ENCODE measurements around the gene CLEC2D. TPM values are rescaled to one million over a fixed set of nuclear protein-coding genes. Genes with fewer than 3 reads are reported as not detected.
"Not testable (repeated sequence)": the region's sequence is repeated elsewhere in the genome, so short reads cannot be mapped to it uniquely, and the experiment has no call there.

CLEC2D gene
- total RNA-seq, 1 donor from 2014 or later: 18.9 TPM

DNA sequence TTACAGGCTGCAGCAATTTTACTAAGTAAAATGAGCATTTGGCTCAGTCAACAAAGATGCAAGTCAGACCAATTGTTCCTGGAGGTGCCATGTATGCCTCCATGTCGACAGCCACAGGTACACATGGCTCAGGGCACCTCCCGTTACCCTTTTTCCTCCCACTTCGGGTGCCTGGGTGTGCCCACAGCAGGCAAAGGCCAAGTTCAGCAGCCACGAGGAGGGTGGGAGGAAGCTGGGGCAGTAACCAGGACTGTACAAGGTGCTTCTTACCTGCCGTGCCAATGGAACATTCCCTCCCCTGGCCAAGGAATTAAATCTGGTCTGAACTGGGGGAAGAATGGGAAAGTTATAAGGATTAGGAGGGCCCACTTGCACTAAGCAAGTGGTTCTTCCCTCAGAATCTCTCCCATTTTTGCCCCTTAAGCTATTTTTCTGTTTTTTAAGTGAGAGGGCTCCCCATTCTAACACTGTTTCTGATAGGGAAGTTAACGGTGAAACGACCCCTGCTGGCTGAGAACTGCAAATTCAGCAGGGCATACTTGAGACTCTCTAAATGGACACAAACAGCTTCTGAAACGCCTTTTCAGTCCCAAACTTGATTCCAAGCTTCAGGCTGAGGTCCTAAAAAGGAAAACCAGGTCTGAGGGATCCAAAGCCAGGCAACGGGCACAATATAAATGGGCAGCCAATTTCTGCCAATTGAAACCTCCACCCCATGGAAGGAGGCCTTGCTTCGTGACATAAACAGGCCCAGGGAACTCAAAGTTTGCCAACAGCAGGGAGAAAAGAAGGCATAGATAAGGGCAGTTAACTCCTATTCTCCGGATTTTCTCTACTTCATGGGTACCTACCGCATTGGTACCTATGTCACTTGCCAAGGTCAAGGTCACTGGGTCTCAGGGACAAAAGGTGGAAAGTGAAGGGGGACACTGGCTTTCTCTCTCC lies 38.6 kb downstream of the CLEC2D start:
- Mint-ChIP-seq H3K27me3 (ENCODE audit: unreplicated experiment) (peaks cover 2% of the 10 kb centered on the region), H3K27ac (ENCODE audit: unreplicated experiment) (no peak overlapping the region), H3K9me3 (ENCODE audit: unreplicated experiment) (no peaks in the 10 kb centered on the region), H3K4me1 (ENCODE audit: unreplicated experiment) (peaks cover 5% of the 10 kb centered on the region), H3K36me3 (ENCODE audit: low read depth, unreplicated experiment) (no peaks in the 10 kb centered on the region), H3K4me3 (ENCODE audit: unreplicated experiment) (no peak overlapping the region)
- peak; percentile 48 for DNase-seq (ENCODE audit: low spot score)
- TF ChIP-seq, protein P1, sequence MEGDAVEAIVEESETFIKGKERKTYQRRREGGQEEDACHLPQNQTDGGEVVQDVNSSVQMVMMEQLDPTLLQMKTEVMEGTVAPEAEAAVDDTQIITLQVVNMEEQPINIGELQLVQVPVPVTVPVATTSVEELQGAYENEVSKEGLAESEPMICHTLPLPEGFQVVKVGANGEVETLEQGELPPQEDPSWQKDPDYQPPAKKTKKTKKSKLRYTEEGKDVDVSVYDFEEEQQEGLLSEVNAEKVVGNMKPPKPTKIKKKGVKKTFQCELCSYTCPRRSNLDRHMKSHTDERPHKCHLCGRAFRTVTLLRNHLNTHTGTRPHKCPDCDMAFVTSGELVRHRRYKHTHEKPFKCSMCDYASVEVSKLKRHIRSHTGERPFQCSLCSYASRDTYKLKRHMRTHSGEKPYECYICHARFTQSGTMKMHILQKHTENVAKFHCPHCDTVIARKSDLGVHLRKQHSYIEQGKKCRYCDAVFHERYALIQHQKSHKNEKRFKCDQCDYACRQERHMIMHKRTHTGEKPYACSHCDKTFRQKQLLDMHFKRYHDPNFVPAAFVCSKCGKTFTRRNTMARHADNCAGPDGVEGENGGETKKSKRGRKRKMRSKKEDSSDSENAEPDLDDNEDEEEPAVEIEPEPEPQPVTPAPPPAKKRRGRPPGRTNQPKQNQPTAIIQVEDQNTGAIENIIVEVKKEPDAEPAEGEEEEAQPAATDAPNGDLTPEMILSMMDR (IDR thresholded peaks at IDR 0.05; ENCODE audit: unreplicated experiment): peak; percentile 80

DNA sequence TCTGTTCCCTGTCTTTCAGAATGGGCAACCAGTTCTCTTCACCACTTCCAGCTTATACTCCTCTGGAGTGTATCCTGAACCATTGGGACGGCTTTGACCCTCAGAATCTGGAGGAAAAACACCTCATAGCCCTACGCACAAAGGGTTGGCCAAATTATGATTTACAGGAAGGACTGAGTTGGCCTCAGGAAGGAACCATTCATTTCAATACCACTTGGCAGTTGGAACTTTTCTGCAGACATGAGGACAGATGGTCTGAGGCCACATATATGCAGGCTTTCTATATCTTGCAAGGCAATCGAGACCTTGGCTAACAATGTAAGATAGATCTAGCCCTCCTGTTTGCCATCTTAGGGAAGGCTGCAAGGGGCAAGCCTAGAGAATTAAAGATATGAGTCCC lies 39.3 kb downstream of the CLEC2D start:
- H3K36me3 Mint-ChIP-seq (ENCODE audit: low read depth, unreplicated experiment): no peaks in the 10 kb centered on the region
- H3K27ac Mint-ChIP-seq (ENCODE audit: unreplicated experiment): no peak overlapping the region
- TF ChIP-seq, protein P1 (IDR thresholded peaks at IDR 0.05; ENCODE audit: unreplicated experiment): no peak
- peaks cover 5% of the 10 kb centered on the region for H3K4me1 Mint-ChIP-seq (ENCODE audit: unreplicated experiment)
- no peak overlapping the region for H3K4me3 Mint-ChIP-seq (ENCODE audit: unreplicated experiment)
- H3K27me3 Mint-ChIP-seq (ENCODE audit: unreplicated experiment): peaks cover 2% of the 10 kb centered on the region
- no peak for DNase-seq (ENCODE audit: low spot score)
- no peaks in the 10 kb centered on the region for H3K9me3 Mint-ChIP-seq (ENCODE audit: unreplicated experiment)

DNA sequence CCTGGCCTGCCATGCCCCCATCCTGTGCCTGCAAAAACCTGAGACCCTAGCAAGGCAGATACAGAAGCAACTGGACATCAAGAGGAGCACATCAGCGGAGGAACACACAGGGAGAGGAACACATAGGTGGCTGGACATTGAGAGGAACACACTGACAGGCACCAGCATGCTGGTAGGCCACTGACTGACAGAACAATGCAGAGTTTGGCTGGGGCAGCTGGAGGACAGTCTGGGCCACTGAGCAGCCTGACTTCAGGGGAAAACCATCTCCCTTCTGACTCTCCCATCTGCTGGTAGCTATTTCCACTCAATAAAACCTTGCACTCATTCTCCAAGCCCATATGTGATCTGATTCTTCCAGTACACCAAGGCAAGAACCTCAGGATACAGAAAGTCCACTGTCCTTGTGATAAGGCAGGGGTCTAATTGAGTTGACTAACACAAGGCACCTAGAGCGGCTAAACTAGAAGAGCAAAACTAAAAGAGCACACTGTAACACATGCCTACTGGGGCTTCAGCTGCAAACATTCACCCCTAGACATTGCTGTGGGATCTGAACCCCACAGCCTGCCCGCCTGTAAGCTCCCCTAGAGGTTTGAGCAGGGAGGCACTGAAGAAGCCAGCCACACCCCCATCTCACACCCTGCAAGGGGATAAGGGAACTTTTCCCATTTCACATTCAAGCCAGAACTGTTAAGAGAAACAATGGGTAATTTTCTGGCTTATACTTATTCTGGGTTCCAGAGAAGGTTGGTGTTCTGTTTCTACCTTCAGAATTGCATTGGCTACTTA lies 41.3 kb downstream of the CLEC2D start:
- TF ChIP-seq, protein P1 (IDR thresholded peaks at IDR 0.05; ENCODE audit: unreplicated experiment): no peak
- no peak for DNase-seq (ENCODE audit: low spot score)
- no peaks in the 10 kb centered on the region for H3K36me3 Mint-ChIP-seq (ENCODE audit: low read depth, unreplicated experiment)
- no peak overlapping the region for H3K4me3 Mint-ChIP-seq (ENCODE audit: unreplicated experiment)
- peaks cover 3% of the 10 kb centered on the region for H3K27me3 Mint-ChIP-seq (ENCODE audit: unreplicated experiment)
- H3K9me3 Mint-ChIP-seq (ENCODE audit: unreplicated experiment): no peaks in the 10 kb centered on the region
- H3K4me1 Mint-ChIP-seq (ENCODE audit: unreplicated experiment): peaks cover 5% of the 10 kb centered on the region
- no peak overlapping the region for H3K27ac Mint-ChIP-seq (ENCODE audit: unreplicated experiment)

DNA sequence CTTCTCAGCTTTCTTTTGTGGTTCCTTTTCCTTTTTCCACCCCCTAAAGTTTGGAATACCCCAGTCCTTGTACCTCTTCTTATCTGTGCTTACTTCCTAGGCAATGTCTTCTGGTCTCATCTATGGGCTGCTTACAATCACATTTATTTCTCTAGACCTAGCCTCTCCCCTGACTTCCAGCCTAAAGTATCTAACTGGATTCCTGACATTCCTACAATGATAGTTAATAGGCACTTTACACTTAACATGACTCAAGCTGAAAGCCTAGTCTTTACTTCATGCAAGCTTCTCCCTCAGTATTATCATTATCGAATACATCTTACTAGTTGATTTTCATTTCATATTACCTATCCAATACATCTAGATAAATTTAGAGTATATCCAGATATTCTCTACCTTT lies 42.2 kb downstream of the CLEC2D start:
- DNase-seq (ENCODE audit: low spot score): no peak
- Mint-ChIP-seq H3K9me3 (ENCODE audit: unreplicated experiment) (no peaks in the 10 kb centered on the region), H3K27me3 (ENCODE audit: unreplicated experiment) (peaks cover 3% of the 10 kb centered on the region), H3K4me1 (ENCODE audit: unreplicated experiment) (peaks cover 8% of the 10 kb centered on the region), H3K4me3 (ENCODE audit: unreplicated experiment) (no peak overlapping the region), H3K36me3 (ENCODE audit: low read depth, unreplicated experiment) (no peaks in the 10 kb centered on the region), H3K27ac (ENCODE audit: unreplicated experiment) (no peak overlapping the region)
- TF ChIP-seq, protein P1 (IDR thresholded peaks at IDR 0.05; ENCODE audit: unreplicated experiment): no peak

DNA sequence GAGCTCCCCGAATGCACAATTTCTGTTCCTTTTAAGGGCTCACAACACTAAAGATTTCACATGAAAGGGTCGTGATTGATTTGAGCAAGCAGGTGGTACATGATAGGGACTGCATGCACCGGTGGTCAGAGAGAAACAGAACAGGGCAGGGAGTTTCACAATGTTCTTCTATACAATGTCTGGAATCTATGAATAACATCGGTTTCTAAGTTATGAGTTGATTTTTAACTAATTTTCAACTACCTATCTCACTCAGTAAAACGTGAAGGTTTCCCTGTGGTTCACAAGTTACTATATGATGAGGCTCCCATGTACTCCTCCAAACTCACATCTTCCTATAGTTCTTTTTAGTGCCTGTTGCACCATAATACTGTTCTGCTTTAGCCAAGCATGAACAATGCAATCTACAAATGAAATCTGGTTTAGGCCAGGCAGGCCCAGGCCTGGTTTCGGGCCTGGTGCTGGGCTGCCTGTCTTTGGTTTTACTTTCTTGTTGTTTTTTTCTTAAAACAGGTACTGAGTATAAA lies 43.6 kb downstream of the CLEC2D start:
- not testable (repeated sequence) for H3K27me3 Mint-ChIP-seq (ENCODE audit: unreplicated experiment); H3K4me1 Mint-ChIP-seq (ENCODE audit: unreplicated experiment); H3K9me3 Mint-ChIP-seq (ENCODE audit: unreplicated experiment); DNase-seq (ENCODE audit: low spot score); H3K4me3 Mint-ChIP-seq (ENCODE audit: unreplicated experiment); H3K27ac Mint-ChIP-seq (ENCODE audit: unreplicated experiment); H3K36me3 Mint-ChIP-seq (ENCODE audit: low read depth, unreplicated experiment)
